ENCODE data around the gene COX6B2.

DNA sequence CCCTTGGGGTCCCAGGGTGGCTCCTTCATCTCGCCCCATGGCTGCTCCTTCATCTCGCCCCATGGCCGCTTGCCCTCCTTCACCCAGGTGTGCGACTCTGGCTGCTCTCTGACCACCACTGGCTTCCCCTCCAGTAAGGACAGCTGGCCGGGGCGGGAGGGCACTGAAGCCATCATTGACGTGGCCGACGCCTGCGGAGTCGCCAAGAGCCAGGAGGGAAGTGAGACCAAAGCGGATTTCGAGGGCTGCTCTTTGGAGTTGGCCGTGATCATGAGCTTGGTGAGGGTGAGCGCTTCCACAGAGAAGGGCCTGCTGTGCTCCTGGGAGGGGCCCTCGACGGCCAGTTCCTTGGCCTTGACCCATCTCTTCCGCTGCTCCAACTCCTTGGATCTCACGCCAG lies 4.0 kb upstream of the COX6B2 start:
- TF ChIP-seq SALL1 (CRISPR knock-in tag; IDR thresholded peaks at IDR 0.05) (no peak), POLR2AphosphoS5 (IDR thresholded peaks at IDR 0.05; ENCODE audit: low read depth, low read length) (no peak), CTCF (CRISPR knock-in tag; IDR thresholded peaks at IDR 0.05) (no peak), ATF6 (CRISPR knock-in tag; conservative IDR thresholded peaks at IDR 0.05) (no peak), ZNF597 (CRISPR knock-in tag; IDR thresholded peaks at IDR 0.05) (no peak), ZNF556 (CRISPR knock-in tag; IDR thresholded peaks at IDR 0.05; ENCODE audit: borderline replicate concordance) (no peak), NFE2L1 (CRISPR knock-in tag; IDR thresholded peaks at IDR 0.05; ENCODE audit: borderline replicate concordance) (no peak), U2AF1 (optimal IDR thresholded peaks at IDR 0.05; ENCODE audit: low read depth, low read length) (no peak), CREB1 (IDR thresholded peaks at IDR 0.05) (no peak), CREB1 (CRISPR knock-in tag; IDR thresholded peaks at IDR 0.05) (no peak), ZNF496 (CRISPR knock-in tag; IDR thresholded peaks at IDR 0.05; ENCODE audit: insufficient replicate concordance) (no peak), DPF2 (CRISPR knock-in tag; IDR thresholded peaks at IDR 0.05; ENCODE audit: borderline replicate concordance, low read depth) (no peak)
- TF ChIP-seq, protein P1, sequence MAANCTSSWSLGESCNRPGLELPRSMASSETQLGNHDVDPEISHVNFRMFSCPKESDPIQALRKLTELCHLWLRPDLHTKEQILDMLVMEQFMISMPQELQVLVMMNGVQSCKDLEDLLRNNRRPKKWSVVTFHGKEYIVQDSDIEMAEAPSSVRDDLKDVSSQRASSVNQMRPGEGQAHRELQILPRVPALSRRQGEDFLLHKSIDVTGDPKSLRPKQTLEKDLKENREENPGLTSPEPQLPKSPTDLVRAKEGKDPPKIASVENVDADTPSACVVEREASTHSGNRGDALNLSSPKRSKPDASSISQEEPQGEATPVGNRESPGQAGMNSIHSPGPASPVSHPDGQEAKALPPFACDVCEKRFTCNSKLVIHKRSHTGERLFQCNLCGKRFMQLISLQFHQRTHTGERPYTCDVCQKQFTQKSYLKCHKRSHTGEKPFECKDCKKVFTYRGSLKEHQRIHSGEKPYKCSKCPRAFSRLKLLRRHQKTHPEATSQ (CRISPR knock-in tag; IDR thresholded peaks at IDR 0.05; ENCODE audit: borderline replicate concordance) = no peak

Data from HepG2 (cell line).